Transverse colon (tissue), 4 donors: Measurements from ENCODE around the gene TBX1. TPM values are rescaled to one million over a fixed set of nuclear protein-coding genes. Genes with fewer than 3 reads are reported as not detected.

Source experiments
- DNase-seq: peaks from one replicate; pipeline ENCODE4 v3.0.0-alpha.2; 2019
- H3K27ac ChIP-seq, 4 donors: fragments of 200-600 bp; sonication (generic); 2 replicates each; pipeline ENCODE4 v1.5.1; 2016 to 2018; ENCODE audit warnings: inconsistent platforms in 4 of 4
- H3K27me3 ChIP-seq: fragments of 200-600 bp; sonication (generic); 2 replicates; pipeline ENCODE4 v1.5.1; 2017; ENCODE audit warnings: inconsistent platforms
- H3K36me3 ChIP-seq, 4 donors: fragments of 200-600 bp; sonication (generic); 2 replicates each; pipeline ENCODE4 v1.5.1; 2017 to 2019; ENCODE audit warnings: inconsistent platforms in 4 of 4
- H3K4me1 ChIP-seq, 4 donors: fragments of 200-600 bp; sonication (generic); 2 replicates each; pipeline ENCODE4 v1.5.1; 2017 to 2020; ENCODE audit warnings: inconsistent platforms in 4 of 4
- H3K4me3 ChIP-seq, 4 donors: fragments of 200-600 bp; sonication (generic); 1 replicate in 1 of 4; 2 replicates in 3 of 4; pipeline versions ENCODE4 v1.5.1 to v1.6.1; 2017 to 2019; ENCODE audit warnings: inconsistent platforms in 4 of 4
- H3K9me3 ChIP-seq, 2 donors: fragments of 200-600 bp; sonication (generic); 2 replicates each; pipeline ENCODE4 v1.5.1; 2017 to 2019; ENCODE audit warnings: inconsistent platforms in 2 of 2
- CTCF ChIP-seq, 5 experiments: fragments of 200-600 bp in 3 of 5; fragments of 450-650 bp in 2 of 5; sonication (generic) in 3 of 5; IDR thresholded peaks; 1 replicate in 2 of 5; 2 replicates in 3 of 5; pipeline ENCODE4 v1.5.1; 2016 to 2017; ENCODE audit warnings: antibody characterized with exemption in 5 of 5, inconsistent platforms in 3 of 5, mild to moderate bottlenecking in 2 of 5, moderate library complexity in 1 of 5
- EP300 ChIP-seq: sonication (generic); formaldehyde crosslinking; IDR thresholded peaks from one replicate; pipeline ENCODE4 v1.6.1; 2017; ENCODE audit warnings: antibody characterized with exemption, low read depth
- POLR2A ChIP-seq: fragments of 450-650 bp; IDR thresholded peaks from one replicate; pipeline ENCODE4 v1.6.1; 2016; ENCODE audit warnings: antibody characterized with exemption, mild to moderate bottlenecking, moderate library complexity
- POLR2AphosphoS5 ChIP-seq, 3 donors: sonication (generic); formaldehyde crosslinking; IDR thresholded peaks; one replicate each; pipeline ENCODE4 v1.6.1; 2016; ENCODE audit warnings: antibody characterized with exemption in 3 of 3
- WGBS, 2 donors: methylation state at CpG; one replicate each; pipeline ENCODE4 v1.1.5; 2018; ENCODE audit warnings: low coverage in 1 of 2; 5-methylcytosine and 5-hydroxymethylcytosine counted together
- in situ Hi-C, 4 donors: fragments of 200-750 bp; cut with MboI; loops; one replicate each; pipeline versions ENCODE4 v1.15.0 to v1.15.1; 2017; ENCODE audit warnings: low sequenced_read_pairs in 3 of 4, low pct_ligation_motif_present in 1 of 4, low pct_unique_long_range_greater_than_20kb in 1 of 4
- intact Hi-C: fragments of 100-400 bp; cut with DNase I; formaldehyde crosslinking; loops from one replicate; pipeline ENCODE4 v1.15.1; 2023; ENCODE audit warnings: low total_unique reads
- total RNA-seq, 4 donors: library from RNA; depleted of rRNA; stranded (reverse); fragments of >200 nt; gene quantifications; one replicate each; pipeline ENCODE4 v1.1.0, GENCODE V29; 2016

Gene TBX1
- total RNA-seq, 4 donors from 2014 or later: 1.1 to 1.3 TPM; not detected in 2

- in situ Hi-C loops: no loop called here
- 45 to 60% methylated on average over 3 to 6 of the region's 15 CpGs for WGBS, 2 donors
- Histone ChIP-seq H3K9me3 (no peaks in the 10 kb centered on the region), H3K27me3 (peaks cover 36% of the 10 kb centered on the region), H3K36me3 (no peaks in the 10 kb centered on the region), H3K27ac (no peak overlapping the region), H3K4me1 (no peaks in the 10 kb centered on the region), H3K4me3 (no peak overlapping the region)
- no peak for DNase-seq
- no peak for TF ChIP-seq POLR2A
- TF ChIP-seq POLR2AphosphoS5 (IDR thresholded peaks at IDR 0.05): no peak
- TF ChIP-seq CTCF (IDR thresholded peaks at IDR 0.05): no peak
- no peak for TF ChIP-seq EP300
- intact Hi-C loops: no loop called here
Measured at GRCh38 chr22:19748991-19749664, 11.4 kb upstream of the TBX1 start.

GRCh38 chr22:19749876-19750275, 10.7 kb upstream of the TBX1 start:
- no peak for TF ChIP-seq POLR2AphosphoS5 (IDR thresholded peaks at IDR 0.05)
- no peak for TF ChIP-seq CTCF (IDR thresholded peaks at IDR 0.05)
- no peak for TF ChIP-seq EP300
- TF ChIP-seq POLR2A: no peak
- no peaks in the 10 kb centered on the region for H3K9me3 ChIP-seq
- DNase-seq: no peak
- no peak overlapping the region for H3K4me3 ChIP-seq
- WGBS, 2 donors: 70% methylated on average over 10 of the region's 12 CpGs; no CpG with 5 or more reads in 1 of the 2 donors
- no peaks in the 10 kb centered on the region for H3K4me1 ChIP-seq
- no peaks in the 10 kb centered on the region for H3K36me3 ChIP-seq
- H3K27ac ChIP-seq: no peak overlapping the region
- H3K27me3 ChIP-seq: peaks cover 43% of the 10 kb centered on the region
- intact Hi-C loops: no loop called here
- in situ Hi-C loops: no loop called here

- TF ChIP-seq CTCF (IDR thresholded peaks at IDR 0.05) (no peak), POLR2AphosphoS5 (IDR thresholded peaks at IDR 0.05) (no peak), POLR2A (no peak), EP300 (no peak)
- intact Hi-C loops (no loop called here), in situ Hi-C loops (no loop called here)
- H3K4me3 ChIP-seq: no peak overlapping the region
- DNase-seq: no peak
- WGBS, 2 donors: 53% methylated on average over 24 of the region's 27 CpGs; no CpG with 5 or more reads in 1 of the 2 donors
- peaks cover 0 to 7% (median 0%) of the 10 kb centered on the region in 4 donors for H3K4me1 ChIP-seq
- no peak overlapping the region for H3K27ac ChIP-seq
- no peaks in the 10 kb centered on the region for H3K9me3 ChIP-seq
- no peaks in the 10 kb centered on the region for H3K36me3 ChIP-seq
- H3K27me3 ChIP-seq: peaks cover 52% of the 10 kb centered on the region
Measured at GRCh38 chr22:19750507-19751490, 9.8 kb upstream of the TBX1 start.
